Amniotic stem cell (primary cell): ENCODE results near the gene MELK.

Experiments
- DNase-seq: peaks from one replicate; lab custom pipeline; 2025; lab: John Stamatoyannopoulos, UW

Gene MELK

DNA sequence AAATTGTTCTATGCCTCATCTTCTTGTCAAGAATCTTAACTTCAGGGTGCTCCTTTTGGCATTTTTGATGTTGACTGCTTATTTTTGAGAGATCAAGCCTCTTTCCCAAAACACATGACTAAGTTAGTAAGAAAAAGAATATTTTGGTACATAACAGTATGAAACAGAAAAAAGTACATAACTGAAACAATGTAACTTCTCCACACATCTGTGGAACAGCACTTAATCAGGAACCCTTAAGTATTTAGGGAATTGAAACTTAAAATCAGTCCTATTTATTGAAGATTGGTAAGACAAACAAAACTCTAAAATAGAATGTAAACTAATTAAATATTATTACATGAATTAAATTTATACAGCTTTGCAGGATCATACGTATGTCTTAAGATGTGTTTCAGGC lies 103.4 kb downstream of the MELK start:
- no peak for DNase-seq

DNA sequence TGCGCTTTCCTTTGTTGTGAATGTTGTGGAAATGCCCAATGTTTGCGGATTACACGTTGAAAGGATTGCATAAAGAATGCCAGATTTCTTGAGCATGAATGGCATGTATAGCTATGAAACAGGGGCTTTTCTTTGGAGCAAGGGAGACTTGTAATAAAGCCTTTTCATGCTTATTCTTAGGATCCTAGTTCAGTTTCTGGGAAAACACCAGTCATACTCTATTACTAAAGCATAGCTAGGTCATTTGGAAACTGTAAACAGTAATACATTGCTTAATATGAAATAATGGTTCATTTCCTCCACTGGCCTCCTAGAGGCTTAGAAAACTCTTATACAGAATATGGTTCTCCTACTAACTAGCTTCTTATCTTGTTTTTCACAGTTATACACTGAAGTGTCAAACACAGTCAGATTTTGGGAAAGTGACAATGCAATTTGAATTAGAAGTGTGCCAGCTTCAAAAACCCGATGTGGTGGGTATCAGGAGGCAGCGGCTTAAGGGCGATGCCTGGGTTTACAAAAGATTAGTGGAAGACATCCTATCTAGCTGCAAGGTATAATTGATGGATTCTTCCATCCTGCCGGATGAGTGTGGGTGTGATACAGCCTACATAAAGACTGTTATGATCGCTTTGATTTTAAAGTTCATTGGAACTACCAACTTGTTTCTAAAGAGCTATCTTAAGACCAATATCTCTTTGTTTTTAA lies 104.2 kb downstream of the MELK start:
- no peak for DNase-seq

DNA sequence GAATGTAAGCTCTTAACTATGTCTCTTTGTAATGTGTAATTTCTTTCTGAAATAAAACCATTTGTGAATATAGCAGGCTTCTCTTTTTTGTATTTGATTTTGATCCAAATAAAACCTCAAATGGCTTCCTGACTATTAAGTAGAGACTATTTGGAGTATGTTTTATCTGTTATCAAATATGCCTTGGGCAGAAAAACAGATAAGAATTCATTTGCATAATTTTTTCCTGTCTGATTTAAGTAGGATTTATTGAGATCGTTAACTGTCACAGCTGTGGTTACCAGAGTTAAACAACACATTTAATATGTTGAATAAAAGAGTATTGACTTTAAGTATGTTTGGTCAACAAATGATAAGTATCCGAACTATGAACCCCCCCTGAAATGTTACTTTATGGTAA lies 104.9 kb downstream of the MELK start:
- no peak for DNase-seq

DNA sequence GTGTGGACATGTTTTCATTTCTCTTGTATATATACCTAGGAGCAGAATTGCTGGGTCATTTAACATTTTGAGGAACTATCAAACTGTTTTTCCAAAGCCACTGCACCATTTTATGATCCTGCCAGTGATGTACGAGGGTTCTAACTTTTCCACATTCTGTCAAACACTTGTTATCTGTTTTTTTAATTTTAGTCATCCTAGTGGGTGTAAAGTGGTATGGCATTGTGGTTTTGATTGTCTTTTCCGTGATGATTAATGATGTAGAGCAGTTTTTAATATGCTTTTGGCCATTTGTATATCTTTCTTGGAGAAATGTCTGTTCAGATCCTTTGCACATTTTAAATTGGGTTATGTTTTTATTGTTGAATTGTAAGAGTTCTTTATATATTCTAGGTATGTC lies 107.0 kb downstream of the MELK start:
- DNase-seq = no peak

DNA sequence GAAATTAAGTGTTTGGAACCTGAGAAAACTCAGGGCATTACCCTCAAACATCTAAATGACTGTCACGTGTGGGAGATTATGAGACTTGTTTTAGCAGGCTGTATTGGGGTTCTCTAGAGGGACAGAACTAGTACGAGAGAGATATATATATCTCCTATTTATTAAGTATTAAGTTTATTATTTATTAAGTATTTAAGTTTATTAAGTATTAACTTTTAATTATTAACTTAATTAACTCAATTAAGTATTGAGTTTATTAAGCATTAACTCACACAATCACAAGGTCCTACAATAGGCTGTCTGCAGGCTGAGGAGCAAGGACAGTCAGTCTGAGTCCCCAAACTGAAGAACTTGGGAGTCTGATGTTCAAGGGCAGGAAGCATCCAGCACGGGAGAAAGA lies 113.8 kb downstream of the MELK start:
- no peak for DNase-seq

DNA sequence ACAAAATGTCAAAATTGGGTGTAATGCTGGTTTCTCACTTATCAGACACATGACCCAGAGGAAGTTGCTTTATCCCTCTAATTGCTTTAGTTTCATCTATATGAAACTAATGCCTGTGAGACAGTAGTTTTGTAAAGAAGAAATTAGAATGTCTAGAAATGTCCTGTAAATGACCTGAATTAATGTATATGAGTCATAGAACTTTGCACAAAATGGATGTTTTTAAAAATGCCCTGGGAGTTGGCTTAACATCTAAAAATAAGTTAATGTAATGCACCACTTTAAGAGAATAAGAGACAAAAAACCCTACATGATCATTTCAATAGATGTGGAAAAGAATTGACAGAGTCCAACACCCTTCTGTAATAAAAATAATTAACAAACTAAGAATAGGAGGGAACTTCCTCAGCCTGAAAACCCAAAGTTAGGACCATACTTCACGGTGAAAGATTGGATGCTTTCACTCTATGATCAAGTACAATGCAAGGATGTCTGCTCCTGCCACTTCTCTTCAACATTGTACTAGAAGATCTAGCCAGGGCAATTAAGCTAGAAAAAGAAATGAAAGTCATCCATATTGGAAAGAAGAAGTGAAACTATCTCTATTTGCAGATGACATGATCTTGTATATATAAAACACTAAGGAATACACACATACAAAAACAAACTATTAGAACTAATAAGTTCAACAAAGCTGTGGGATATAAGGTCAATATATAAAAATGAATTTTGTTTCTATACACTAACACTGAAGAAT lies 117.9 kb downstream of the MELK start:
- DNase-seq = no peak

DNA sequence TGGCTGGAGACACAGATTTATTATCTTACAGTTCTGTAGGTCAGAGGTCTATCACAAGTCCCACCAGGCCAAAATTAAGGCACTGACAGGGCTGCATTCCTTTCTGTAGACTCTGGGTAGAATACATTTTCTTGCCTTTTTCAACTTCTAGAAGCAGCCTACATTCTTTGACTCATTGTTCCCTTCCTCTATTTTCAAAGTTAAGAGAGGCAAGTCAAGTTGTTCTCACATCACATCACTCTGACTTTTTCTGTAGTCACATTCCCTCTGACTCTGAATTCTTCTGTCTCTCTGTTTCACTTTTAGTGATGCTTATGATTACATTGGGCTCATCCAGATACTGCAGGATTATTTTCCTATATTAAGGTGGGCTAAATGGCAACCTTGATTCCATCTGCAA lies 119.0 kb downstream of the MELK start:
- DNase-seq = no peak

DNA sequence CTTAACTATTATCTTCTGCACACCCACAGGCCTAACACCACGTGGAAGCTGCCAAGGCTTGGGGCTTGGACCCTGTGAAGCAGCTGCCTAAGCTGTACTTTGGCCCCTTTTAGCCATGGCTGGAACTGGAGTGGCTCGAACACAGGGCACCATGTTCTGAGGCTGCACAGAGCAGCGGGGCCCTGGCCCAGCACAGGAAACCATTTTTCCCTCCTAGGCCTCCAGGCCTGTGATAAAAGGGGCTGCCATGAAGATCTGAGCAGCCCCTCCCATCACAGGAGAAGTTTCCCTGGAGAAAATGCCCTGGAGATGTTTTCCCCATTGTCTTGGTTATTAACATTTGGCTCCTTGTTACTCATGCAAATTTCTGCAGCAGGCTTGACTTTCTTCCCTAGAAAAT lies 126.3 kb downstream of the MELK start:
- no peak for DNase-seq

DNA sequence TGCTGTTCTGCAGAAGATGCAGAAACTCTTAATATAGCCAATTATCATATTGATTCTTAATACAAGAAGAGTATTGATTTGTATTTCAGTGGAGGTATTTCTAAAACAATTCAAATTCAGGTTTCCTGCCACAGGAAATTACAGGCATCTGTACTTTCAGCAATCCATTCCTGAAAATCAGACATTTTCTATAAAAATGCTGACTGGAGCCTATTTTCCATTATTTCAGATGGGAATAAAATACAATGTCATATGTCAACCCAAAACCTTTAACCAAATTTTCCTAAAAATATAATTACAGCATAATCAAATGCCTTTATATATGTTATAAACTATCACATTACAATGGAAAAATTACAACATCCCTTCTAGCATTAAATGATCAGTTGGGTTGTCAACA lies 131.5 kb downstream of the MELK start:
- no peak for DNase-seq

DNA sequence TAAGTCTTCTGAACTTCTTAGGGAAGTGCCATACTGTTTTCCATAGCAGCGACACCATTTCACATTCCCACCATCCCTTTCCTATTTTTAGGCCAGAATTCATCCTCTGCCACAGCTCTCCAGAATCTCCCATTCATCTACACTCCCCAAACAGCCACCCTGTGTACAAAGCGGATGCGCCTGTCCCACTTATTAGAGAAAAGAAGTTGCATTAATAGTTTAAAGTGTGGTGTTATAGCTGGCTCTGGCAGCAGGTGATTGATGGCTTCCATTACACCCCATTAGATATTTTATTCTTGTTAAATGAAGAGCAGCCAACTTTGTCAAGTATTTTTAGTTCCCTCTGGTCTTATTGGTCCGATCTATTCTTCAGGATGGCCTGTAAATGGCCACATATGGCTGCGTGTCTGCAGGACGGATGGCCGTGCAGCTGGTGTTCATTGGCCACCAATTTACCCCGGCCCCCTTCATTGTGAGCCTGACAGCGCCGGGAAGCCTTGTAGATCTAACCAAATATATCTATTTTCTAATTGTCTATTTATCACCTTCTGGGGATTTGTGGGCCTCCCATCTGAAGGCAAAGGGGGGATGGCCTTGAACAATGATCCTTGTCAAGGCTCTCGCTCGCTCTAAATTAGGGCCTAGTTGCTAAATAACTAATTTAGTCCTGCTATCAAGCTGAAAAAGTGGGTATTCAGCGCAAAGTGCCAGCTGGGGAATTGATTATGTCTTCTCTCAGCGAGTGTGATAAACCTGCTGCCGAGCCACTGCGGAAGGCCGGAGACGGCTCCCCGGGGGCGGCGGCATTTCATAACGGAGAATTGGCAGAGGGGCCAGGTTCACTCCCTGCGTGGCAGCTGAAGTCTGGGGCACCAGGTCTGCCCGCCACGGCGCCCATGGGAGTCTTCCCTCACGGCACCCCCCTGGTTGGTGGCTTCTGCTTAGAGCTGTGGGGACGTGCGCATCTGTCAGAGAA lies 141.1 kb downstream of the MELK start:
- no peak for DNase-seq

DNA sequence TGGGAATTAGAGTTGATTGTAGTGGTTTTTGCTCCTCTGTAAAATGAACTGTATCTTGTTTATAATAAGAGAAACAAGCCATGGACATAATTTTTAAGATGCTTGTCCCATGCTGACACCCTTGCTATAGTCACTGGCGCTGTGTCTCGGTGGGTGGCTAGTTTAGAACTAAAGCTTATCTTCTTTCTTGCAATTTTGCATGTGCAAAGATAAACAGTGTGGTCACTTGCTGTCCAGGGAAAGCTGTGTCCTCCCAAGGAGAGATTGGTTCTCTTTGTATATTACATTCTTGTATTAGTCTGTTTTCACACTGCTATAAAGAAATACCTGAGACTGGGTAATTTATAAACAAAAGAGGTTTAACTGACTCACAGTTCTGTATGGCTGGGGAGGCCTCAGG lies 143.8 kb downstream of the MELK start:
- no peak for DNase-seq

DNA sequence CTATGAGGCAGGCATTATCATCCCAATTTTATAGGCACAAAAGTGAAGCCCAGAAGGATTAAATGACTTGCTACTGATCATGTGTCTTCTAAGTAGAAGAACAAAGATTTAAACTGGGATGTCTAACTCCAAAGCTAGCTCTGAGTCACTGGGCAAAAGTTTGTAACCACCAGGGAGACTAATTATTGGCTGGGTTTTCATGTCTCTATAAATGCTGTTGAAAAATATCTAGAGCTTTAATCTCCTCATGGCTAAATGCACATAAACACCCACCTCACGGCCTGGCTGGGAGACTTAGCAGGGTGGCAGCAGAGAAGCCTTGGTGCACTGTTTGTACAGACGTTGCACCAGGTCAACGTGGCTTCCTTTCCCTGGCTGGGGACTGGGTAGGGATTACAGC lies 144.6 kb downstream of the MELK start:
- no peak for DNase-seq

DNA sequence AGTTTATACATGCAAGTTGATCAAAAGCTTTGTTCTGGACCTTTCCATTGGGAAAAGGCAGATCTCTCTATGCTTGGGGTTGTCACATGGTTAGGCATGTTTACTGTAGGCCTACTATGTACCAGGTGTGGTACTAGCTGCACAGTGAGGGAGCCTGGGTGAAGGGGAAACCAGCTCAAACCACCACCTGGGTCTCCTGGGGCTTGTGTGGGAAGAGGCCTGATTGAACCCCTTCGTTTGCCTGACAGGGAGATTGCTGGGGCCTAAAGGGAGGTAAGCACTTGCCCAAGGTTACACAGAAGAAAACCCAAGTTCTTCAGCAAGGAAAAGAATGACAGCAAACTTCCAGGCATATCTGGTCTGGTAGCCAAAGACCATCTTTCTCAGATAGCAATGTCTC lies 145.9 kb downstream of the MELK start:
- DNase-seq = no peak

DNA sequence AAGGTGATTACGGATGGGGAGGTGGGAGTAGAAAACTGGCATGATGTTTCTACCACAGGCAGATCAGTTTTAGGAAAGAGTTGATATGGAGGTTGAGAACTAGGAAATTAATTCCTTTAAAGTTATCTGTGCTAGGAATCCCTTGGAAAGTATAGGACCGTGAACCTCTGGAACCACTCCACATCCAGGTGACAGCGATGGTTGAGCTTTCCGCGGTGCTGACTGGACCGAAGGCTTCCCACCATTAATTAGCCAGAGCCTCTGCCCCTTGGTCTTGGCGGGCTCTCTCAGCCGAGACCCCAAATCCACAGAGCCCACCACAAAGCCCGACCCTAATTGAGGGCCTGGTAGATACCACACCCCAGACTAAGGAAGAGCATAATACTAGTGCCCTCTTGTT lies 147.3 kb downstream of the MELK start:
- no peak for DNase-seq

DNA sequence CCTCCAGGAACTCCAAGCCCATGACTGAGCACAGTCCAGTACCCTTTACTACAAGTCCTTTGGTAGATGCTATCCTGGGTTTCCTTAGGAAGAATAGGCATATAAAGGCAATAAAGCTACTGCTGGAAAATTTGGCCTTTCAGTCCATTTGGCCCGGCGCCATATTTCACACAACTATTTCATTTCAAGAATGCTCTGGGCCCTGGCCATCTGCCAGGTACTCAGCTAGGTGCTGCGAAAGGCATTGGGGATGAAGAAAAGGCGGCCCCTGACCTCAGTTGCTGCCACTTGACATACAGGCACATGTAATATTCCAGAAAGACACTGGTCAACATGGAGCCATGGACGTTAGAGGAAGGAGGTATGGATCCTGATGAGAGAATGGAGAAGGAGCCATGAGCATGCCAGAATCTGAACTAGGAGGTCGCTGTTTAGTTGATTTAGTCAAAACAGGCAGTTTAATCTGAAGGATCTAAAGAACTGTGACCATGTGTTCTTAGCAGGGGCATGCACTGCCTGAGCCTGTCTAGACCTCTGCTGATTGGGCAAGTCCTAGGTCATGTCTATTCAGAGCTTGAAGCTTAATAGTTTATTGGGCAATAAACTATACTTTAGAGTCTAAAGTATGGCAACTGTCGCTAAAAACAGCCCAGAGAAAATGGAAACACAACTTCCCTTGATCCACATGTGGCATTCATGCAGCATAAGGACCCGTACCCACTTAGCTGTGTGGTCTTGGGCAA lies 149.3 kb downstream of the MELK start:
- DNase-seq = no peak

DNA sequence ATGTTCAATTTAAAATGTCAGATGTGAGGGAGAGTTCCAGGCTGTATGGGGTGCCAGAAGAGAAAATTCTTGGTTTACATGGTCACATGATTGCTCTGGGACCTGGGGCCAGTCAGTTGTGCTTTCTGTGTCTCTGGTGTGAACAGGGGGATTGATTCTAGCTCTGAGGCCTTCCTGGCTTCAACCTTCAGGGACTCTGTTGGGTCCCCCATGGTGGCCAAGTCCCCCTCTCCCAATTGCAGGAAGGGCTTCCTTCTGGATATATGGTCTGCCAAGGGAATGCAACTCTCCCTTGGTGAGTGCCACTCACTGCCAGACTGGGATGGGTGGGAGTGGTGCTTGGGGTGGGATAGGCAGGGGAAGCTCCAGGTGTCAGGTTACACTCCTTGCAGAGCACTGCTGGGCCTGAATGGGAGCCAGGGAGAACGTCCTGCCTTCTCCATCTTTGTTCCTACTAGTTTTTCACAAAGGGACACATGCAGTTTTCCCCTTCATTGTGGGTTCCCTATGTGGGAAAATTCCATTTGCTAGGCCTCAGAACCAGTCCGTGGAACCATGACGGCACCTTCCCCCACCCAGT lies 153.2 kb downstream of the MELK start:
- no peak for DNase-seq
